ENCODE data around the gene RNF212. TPM values are rescaled to one million over a fixed set of nuclear protein-coding genes. Genes with fewer than 3 reads are reported as not detected.

RNF212 gene
- polyA plus RNA-seq, 2 of the 4 experiments (the other 2 are of a cell fraction), result 3.0 TPM

DNA sequence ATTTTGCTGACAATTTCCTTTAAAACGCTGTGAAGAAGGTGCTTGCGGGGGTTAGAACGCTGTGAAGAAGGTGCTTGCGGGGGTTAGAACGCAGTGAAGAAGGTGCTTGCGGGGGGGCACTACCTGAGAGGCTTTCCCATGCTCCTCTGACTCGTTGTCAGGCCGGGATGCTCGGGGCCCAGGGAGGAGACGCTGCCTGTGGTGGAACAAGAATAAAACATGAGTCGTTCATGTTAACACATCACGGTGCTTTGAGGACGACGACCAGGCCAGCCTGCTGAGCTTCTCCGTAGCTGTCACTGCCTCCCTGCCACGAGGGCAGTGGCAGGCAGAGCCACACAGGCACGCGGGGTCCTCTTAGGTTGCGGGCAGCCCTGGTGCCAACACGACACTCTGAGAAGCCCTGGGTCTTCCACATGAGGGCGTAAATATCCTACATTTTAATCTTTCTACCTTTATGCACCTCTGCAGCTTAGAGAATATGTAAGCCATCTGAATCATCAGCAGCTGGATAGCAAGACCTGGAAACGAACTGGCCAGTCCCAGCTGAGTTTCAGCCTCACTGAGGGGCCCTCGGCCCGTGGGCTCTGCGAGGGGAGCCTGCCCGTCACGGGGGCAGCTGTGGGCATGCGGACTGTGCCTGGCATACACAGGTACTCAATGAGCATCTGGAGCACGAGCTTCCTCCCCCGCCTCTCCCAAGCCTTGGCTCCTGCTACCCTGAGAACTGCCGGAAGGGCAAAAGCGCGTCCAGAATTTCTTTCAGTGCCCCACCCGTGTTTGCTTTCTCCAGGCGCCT lies 55.0 kb downstream of the RNF212 start:
- CTCF ChIA-PET, result no interaction called here
- no peak overlapping the region for H3K4me2 ChIP-seq
- H3K4me3 ChIP-seq, result no peak overlapping the region
- TF ChIP-seq, protein P1, sequence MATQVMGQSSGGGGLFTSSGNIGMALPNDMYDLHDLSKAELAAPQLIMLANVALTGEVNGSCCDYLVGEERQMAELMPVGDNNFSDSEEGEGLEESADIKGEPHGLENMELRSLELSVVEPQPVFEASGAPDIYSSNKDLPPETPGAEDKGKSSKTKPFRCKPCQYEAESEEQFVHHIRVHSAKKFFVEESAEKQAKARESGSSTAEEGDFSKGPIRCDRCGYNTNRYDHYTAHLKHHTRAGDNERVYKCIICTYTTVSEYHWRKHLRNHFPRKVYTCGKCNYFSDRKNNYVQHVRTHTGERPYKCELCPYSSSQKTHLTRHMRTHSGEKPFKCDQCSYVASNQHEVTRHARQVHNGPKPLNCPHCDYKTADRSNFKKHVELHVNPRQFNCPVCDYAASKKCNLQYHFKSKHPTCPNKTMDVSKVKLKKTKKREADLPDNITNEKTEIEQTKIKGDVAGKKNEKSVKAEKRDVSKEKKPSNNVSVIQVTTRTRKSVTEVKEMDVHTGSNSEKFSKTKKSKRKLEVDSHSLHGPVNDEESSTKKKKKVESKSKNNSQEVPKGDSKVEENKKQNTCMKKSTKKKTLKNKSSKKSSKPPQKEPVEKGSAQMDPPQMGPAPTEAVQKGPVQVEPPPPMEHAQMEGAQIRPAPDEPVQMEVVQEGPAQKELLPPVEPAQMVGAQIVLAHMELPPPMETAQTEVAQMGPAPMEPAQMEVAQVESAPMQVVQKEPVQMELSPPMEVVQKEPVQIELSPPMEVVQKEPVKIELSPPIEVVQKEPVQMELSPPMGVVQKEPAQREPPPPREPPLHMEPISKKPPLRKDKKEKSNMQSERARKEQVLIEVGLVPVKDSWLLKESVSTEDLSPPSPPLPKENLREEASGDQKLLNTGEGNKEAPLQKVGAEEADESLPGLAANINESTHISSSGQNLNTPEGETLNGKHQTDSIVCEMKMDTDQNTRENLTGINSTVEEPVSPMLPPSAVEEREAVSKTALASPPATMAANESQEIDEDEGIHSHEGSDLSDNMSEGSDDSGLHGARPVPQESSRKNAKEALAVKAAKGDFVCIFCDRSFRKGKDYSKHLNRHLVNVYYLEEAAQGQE (IDR thresholded peaks at IDR 0.05), result no peak
- TF ChIP-seq GATA3 (IDR thresholded peaks at IDR 0.05; ENCODE audit: borderline replicate concordance) (no peak), HOXB13 (CRISPR knock-in tag; IDR thresholded peaks at IDR 0.05; ENCODE audit: low read depth) (no peak), NR3C1 (IDR thresholded peaks at IDR 0.05) (no peak), RNF2 (IDR thresholded peaks at IDR 0.05; ENCODE audit: borderline replicate concordance, low read depth) (no peak)
- TF ChIP-seq, protein P2, sequence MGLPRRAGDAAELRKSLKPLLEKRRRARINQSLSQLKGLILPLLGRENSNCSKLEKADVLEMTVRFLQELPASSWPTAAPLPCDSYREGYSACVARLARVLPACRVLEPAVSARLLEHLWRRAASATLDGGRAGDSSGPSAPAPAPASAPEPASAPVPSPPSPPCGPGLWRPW (IDR thresholded peaks at IDR 0.05), result no peak
- TF ChIP-seq, protein P3, sequence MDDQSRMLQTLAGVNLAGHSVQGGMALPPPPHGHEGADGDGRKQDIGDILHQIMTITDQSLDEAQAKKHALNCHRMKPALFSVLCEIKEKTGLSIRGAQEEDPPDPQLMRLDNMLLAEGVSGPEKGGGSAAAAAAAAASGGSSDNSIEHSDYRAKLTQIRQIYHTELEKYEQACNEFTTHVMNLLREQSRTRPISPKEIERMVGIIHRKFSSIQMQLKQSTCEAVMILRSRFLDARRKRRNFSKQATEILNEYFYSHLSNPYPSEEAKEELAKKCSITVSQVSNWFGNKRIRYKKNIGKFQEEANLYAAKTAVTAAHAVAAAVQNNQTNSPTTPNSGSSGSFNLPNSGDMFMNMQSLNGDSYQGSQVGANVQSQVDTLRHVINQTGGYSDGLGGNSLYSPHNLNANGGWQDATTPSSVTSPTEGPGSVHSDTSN (IDR thresholded peaks at IDR 0.05), result no peak
- 70% methylated on average over 24 of the region's 35 CpGs for WGBS (ENCODE audit: missing lambda C conversion rate)
- H3K27ac ChIP-seq, result no peak overlapping the region
- H3K4me1 ChIP-seq, result no peaks in the 10 kb centered on the region
- POLR2A ChIA-PET, result no interaction called here
- peak in 1 of 2 experiments; percentile 31; a peak in 2 of 6 replicates for ATAC-seq
- FAIRE-seq, result no peak
- H3K9me3 ChIP-seq, result no peaks in the 10 kb centered on the region
- DNase-seq (ENCODE audit: low read depth in 1 of 2, low spot score in 1 of 2), result no peak

DNA sequence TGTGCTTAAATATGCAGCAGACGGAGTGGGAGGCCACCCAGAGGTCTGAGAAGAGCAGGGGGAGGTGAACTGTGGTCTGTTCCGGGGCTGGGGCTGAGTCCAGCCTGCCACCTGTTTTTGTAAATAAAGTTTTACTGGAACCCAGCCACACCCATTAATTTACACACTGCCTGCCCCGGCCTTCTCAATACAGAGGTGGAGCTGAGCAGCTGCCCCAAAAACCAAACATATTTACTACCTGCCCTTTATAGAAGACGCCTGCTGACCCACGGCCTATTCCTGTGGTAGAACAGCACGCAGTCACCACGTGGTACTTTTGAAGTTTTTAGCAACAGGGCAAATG lies 56.0 kb downstream of the RNF212 start:
- POLR2A ChIA-PET, result no interaction called here

More for the DNA sequence above, 56.0 kb downstream of the RNF212 start:
- WGBS (ENCODE audit: missing lambda C conversion rate), result 70% methylated on average over 7 of the region's 7 CpGs
- DNase-seq (ENCODE audit: low read depth in 1 of 2, low spot score in 1 of 2) (no peak), FAIRE-seq (no peak), ATAC-seq (no peak)
- Histone ChIP-seq H3K9me3 (no peaks in the 10 kb centered on the region), H3K4me1 (no peaks in the 10 kb centered on the region), H3K27ac (no peak overlapping the region), H3K4me2 (no peak overlapping the region), H3K4me3 (no peak overlapping the region)
- TF ChIP-seq ZSCAN20 (CRISPR knock-in tag; IDR thresholded peaks at IDR 0.05) (no peak), PHF8 (IDR thresholded peaks at IDR 0.05; ENCODE audit: borderline replicate concordance, low read depth) (no peak), KDM5A (IDR thresholded peaks at IDR 0.05) (no peak), RARB (CRISPR knock-in tag; IDR thresholded peaks at IDR 0.05) (no peak), MYC (IDR thresholded peaks at IDR 0.05; ENCODE audit: borderline replicate concordance, low read length) (no peak), ZNF302 (CRISPR knock-in tag; IDR thresholded peaks at IDR 0.05) (no peak), KDM1A (IDR thresholded peaks at IDR 0.05; ENCODE audit: low read depth) (no peak), EHF (CRISPR knock-in tag; IDR thresholded peaks at IDR 0.05) (no peak), RCOR1 (IDR thresholded peaks at IDR 0.05; ENCODE audit: low read depth, low read length) (no peak), HOXA7 (CRISPR knock-in tag; IDR thresholded peaks at IDR 0.05) (no peak), ZFP36 (IDR thresholded peaks at IDR 0.05; ENCODE audit: borderline replicate concordance, partially characterized antibody) (no peak)
- TF ChIP-seq, protein P2 (IDR thresholded peaks at IDR 0.05), result no peak
- TF ChIP-seq, protein P4, sequence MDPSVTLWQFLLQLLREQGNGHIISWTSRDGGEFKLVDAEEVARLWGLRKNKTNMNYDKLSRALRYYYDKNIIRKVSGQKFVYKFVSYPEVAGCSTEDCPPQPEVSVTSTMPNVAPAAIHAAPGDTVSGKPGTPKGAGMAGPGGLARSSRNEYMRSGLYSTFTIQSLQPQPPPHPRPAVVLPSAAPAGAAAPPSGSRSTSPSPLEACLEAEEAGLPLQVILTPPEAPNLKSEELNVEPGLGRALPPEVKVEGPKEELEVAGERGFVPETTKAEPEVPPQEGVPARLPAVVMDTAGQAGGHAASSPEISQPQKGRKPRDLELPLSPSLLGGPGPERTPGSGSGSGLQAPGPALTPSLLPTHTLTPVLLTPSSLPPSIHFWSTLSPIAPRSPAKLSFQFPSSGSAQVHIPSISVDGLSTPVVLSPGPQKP (IDR thresholded peaks at IDR 0.05; ENCODE audit: low read depth, low read length), result no peak
- TF ChIP-seq, protein P5, sequence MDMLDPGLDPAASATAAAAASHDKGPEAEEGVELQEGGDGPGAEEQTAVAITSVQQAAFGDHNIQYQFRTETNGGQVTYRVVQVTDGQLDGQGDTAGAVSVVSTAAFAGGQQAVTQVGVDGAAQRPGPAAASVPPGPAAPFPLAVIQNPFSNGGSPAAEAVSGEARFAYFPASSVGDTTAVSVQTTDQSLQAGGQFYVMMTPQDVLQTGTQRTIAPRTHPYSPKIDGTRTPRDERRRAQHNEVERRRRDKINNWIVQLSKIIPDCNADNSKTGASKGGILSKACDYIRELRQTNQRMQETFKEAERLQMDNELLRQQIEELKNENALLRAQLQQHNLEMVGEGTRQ (IDR thresholded peaks at IDR 0.05), result no peak
- TF ChIP-seq, protein P6, sequence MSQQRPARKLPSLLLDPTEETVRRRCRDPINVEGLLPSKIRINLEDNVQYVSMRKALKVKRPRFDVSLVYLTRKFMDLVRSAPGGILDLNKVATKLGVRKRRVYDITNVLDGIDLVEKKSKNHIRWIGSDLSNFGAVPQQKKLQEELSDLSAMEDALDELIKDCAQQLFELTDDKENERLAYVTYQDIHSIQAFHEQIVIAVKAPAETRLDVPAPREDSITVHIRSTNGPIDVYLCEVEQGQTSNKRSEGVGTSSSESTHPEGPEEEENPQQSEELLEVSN (IDR thresholded peaks at IDR 0.05; ENCODE audit: borderline replicate concordance, low read depth), result no peak
- TF ChIP-seq, protein P7, sequence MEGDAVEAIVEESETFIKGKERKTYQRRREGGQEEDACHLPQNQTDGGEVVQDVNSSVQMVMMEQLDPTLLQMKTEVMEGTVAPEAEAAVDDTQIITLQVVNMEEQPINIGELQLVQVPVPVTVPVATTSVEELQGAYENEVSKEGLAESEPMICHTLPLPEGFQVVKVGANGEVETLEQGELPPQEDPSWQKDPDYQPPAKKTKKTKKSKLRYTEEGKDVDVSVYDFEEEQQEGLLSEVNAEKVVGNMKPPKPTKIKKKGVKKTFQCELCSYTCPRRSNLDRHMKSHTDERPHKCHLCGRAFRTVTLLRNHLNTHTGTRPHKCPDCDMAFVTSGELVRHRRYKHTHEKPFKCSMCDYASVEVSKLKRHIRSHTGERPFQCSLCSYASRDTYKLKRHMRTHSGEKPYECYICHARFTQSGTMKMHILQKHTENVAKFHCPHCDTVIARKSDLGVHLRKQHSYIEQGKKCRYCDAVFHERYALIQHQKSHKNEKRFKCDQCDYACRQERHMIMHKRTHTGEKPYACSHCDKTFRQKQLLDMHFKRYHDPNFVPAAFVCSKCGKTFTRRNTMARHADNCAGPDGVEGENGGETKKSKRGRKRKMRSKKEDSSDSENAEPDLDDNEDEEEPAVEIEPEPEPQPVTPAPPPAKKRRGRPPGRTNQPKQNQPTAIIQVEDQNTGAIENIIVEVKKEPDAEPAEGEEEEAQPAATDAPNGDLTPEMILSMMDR (IDR thresholded peaks at IDR 0.05), result no peak
- CTCF ChIA-PET, result no interaction called here
